ENCODE measurements around the gene NCOA4. TPM values are rescaled to one million over a fixed set of nuclear protein-coding genes. Genes with fewer than 3 reads are reported as not detected.
"Not testable (repeated sequence)": the region's sequence is repeated elsewhere in the genome, so short reads cannot be mapped to it uniquely, and the experiment has no call there.

Gene NCOA4
- total RNA-seq, 2 experiments from 2014 or later: 90.9 to 122 TPM

DNA sequence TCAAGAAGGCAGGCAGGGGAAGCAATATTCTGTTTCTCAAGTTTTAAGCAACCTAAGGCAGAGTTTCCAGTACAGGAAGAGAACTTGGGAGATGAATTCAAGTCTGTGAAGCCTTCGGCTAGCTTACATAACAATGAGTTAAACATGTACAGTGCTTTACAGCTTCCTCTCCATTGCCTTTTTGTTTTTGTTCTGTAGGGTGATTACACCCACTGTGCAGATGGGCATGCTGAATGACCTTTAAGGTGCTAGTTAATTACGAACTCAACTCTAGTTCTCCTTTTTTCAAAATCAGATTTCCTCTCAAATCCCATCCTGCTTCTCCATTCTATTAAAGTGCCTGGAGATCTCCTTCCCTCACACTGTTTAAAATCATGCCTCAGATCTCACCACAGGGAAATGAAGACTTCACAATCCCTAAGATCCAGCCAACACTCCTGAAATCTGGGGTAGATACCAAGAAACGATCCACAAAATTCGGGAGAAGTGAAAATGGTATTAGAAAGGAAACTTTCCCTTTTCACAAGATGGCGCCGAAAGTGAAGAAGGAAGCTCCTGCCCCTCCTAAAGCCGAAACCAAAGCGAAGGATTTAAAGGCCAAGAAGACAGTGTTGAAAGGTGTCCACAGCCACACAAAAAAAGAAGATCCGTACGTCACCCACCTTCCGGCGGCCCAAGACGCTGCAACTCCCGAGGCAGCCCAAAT lies 32.5 kb upstream of the NCOA4 start:
- ATAC-seq (no peak), DNase-seq (no peak)
- no peak overlapping the region for H3K27ac Mint-ChIP-seq
- H3K4me1 Mint-ChIP-seq: no peaks in the 10 kb centered on the region
- CTCF ChIA-PET: no interaction called here
- H3K36me3 Mint-ChIP-seq: no peaks in the 10 kb centered on the region
- H3K9me3 Mint-ChIP-seq (ENCODE audit: low read depth): no peaks in the 10 kb centered on the region
- H3K4me3 Mint-ChIP-seq: no peak overlapping the region
- peaks cover 4% of the 10 kb centered on the region for H3K27me3 Mint-ChIP-seq

DNA sequence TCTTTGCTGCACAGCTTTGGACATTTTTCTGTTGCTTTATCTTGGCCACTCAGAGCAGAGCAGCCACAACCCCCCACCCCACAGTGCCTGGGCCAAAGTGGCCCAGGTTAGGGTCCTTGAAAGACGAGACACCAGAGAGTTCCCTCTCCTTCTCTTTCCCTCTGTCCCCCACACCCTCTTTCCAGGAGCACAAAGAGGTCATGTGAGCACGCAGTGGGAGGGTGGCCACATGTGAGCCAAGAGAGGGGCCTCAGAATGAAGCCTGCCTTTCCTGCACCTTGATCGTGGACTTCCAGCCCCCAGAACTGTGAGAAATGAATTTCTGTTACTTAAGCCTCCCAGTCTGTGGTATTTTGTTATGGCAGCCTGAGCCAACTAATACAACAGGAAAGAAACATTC lies 30.3 kb upstream of the NCOA4 start:
- peaks cover 3% of the 10 kb centered on the region for H3K9me3 Mint-ChIP-seq (ENCODE audit: low read depth)
- peaks cover 2% of the 10 kb centered on the region for H3K36me3 Mint-ChIP-seq
- H3K4me1 Mint-ChIP-seq: no peaks in the 10 kb centered on the region
- peaks cover 4% of the 10 kb centered on the region for H3K27me3 Mint-ChIP-seq
- CTCF ChIA-PET: no interaction called here
- ATAC-seq (no peak), DNase-seq (no peak)
- H3K4me3 Mint-ChIP-seq: no peak overlapping the region
- H3K27ac Mint-ChIP-seq: no peak overlapping the region

DNA sequence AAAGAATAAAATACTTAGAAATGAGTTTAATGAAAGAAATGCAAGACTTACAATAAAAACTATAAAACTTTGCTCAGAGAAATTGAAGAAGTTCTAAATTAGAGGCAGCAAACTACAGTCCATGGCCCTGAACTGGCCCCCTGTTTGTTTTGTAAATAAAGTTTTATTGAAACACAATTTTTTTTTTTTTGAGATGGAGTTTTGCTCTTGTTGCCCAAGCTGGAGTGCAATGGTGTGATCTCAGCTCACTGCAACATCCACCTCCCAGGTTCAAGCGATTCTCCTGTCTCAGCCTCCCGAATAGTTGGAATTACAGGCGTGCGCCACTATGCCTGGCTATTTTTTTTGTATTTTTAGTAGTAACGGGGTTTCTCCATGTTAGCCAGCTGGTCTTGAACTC lies 27.5 kb upstream of the NCOA4 start:
- H3K9me3 Mint-ChIP-seq (ENCODE audit: low read depth); CTCF ChIA-PET; DNase-seq; H3K4me3 Mint-ChIP-seq; H3K36me3 Mint-ChIP-seq; ATAC-seq; H3K4me1 Mint-ChIP-seq; H3K27ac Mint-ChIP-seq; H3K27me3 Mint-ChIP-seq: not testable (repeated sequence)

DNA sequence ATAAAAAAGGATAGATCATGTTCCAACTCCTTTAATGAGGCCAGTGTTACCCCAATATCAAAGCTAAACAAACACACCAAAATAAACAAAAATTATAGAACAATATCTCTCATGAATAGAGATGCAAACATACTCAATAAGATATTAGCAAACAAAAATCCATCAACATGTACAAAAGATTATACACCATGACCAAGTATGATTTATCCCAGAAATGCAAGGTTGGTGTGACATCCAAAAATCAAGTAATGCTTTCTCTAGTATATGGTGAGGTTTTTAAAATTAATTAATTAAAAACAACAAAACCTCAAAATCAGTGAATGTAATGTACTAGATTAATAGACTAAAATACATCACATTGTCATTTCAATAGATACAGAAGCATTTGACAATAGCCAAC lies 26.6 kb upstream of the NCOA4 start:
- Mint-ChIP-seq H3K36me3 (peaks cover 2% of the 10 kb centered on the region), H3K27ac (no peak overlapping the region), H3K4me1 (peaks cover 3% of the 10 kb centered on the region), H3K4me3 (no peak overlapping the region), H3K27me3 (peaks cover 2% of the 10 kb centered on the region), H3K9me3 (ENCODE audit: low read depth) (peaks cover 3% of the 10 kb centered on the region)
- no peak for ATAC-seq
- DNase-seq: no peak
- CTCF ChIA-PET: no interaction called here

DNA sequence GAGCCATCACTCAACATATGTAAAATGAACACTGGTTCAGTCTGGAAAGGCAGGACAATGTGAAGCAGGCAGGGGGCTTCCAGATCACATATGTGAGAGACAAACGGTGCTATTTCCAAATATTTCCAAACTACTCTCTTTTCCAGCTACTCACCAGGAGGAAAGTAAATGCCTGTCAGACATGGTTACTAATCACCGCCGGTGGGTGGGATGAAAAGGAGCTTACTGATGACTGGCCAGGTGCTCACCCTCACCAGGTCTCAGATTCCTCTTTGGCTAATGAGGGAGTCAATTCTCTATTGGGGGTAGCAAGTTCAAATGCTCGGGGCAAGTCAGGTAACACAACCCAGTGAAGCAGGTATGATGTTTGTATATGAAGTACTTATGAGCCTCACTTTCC lies 25.3 kb upstream of the NCOA4 start:
- no peak for DNase-seq
- H3K9me3 Mint-ChIP-seq (ENCODE audit: low read depth): peaks cover 3% of the 10 kb centered on the region

GRCh38 chr10:46053534-46054434 lies 23.4 kb upstream of the NCOA4 start:
- Mint-ChIP-seq H3K4me3 (no peak overlapping the region), H3K27me3 (peaks cover 7% of the 10 kb centered on the region), H3K4me1 (peaks cover 3% of the 10 kb centered on the region), H3K36me3 (peaks cover 2% of the 10 kb centered on the region), H3K9me3 (ENCODE audit: low read depth) (peaks cover 3% of the 10 kb centered on the region), H3K27ac (no peak overlapping the region)
- ATAC-seq (no peak), DNase-seq (no peak)
- CTCF ChIA-PET: no interaction called here

More for the DNA sequence above, 25.3 kb upstream of the NCOA4 start:
- Mint-ChIP-seq H3K4me3 (no peak overlapping the region), H3K27ac (no peak overlapping the region), H3K36me3 (peaks cover 2% of the 10 kb centered on the region), H3K27me3 (peaks cover 5% of the 10 kb centered on the region), H3K4me1 (peaks cover 3% of the 10 kb centered on the region)
- ATAC-seq: no peak
- CTCF ChIA-PET: no interaction called here

DNA sequence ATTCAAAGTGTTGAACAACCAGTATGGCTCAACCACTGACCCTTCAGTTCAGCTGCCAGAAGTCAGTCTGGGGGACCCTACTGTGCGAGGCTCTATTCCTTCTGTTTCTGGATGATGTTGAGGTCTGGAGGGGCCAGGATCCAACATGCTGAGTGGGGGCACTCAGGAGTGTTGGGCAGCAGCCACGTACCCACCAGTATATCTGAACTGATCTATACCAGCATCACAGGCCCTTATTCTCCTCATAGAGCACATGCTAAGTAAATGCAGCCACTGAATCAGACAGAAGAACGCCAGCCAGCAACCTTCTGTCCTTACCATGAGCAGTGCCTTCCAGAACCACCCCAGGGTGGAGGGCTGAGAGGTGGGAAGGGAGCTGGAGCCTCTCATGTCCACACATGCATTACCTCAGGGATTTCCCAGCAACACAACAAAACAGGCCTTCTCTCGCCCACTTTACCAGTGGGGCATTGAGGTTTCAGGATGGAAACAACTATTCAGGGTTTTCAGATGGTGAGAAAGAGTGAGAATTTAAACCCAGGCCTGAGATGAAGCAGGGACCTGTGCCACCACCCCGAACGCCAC lies 22.5 kb upstream of the NCOA4 start:
- H3K36me3 Mint-ChIP-seq: peaks cover 2% of the 10 kb centered on the region
- peaks cover 7% of the 10 kb centered on the region for H3K27me3 Mint-ChIP-seq
- peaks cover 3% of the 10 kb centered on the region for H3K9me3 Mint-ChIP-seq (ENCODE audit: low read depth)
- ATAC-seq (no peak), DNase-seq (no peak)
- CTCF ChIA-PET: no interaction called here
- H3K27ac Mint-ChIP-seq: no peak overlapping the region
- H3K4me1 Mint-ChIP-seq: peaks cover 3% of the 10 kb centered on the region
- no peak overlapping the region for H3K4me3 Mint-ChIP-seq

- Mint-ChIP-seq H3K4me3 (no peak overlapping the region), H3K9me3 (ENCODE audit: low read depth) (peaks cover under 1% of the 10 kb centered on the region), H3K36me3 (no peaks in the 10 kb centered on the region), H3K27ac (no peak overlapping the region), H3K27me3 (peaks cover 9% of the 10 kb centered on the region), H3K4me1 (peaks cover 3% of the 10 kb centered on the region)
- ATAC-seq: no peak
- CTCF ChIA-PET: no interaction called here
- no peak for DNase-seq
Observed at GRCh38 chr10:46052057-46052790, 21.8 kb upstream of the NCOA4 start.

DNA sequence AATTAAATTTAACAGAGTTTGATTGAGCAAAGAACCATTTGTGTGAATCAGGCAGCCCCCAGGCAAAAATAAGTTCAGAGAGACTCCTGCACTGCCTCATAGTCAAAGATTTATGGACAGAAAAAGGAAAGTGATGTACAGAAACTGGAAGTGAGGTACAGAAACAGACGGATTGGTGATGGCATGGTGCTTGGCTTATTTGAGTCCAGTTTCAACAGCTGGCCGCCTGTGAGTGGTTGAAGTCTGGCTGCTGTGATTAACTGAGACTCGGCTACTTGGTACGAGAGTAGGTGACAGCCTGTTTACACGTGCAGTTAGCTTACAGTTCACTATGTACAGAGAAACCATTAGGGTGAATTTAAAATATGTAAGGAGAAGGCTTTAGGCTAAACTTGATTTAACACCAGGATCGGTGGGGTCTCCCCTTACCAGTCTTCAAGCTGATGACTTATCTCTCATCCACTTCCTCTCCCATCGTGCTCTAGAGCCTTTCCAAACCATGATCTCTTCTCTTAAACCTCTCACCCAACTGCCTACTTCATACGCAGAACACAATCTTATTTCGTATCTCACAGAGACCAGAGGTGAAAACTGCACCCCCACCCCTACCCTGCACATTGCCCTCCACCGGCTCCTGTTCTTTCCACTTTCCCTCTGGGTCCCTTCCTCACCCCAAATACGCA lies 20.7 kb upstream of the NCOA4 start:
- ATAC-seq (no peak), DNase-seq (no peak)
- H3K4me3 Mint-ChIP-seq: no peak overlapping the region
- peaks cover 10% of the 10 kb centered on the region for H3K27me3 Mint-ChIP-seq
- H3K4me1 Mint-ChIP-seq: peaks cover 3% of the 10 kb centered on the region
- CTCF ChIA-PET: no interaction called here
- H3K27ac Mint-ChIP-seq: no peak overlapping the region
- H3K36me3 Mint-ChIP-seq: no peaks in the 10 kb centered on the region
- no peaks in the 10 kb centered on the region for H3K9me3 Mint-ChIP-seq (ENCODE audit: low read depth)

DNA sequence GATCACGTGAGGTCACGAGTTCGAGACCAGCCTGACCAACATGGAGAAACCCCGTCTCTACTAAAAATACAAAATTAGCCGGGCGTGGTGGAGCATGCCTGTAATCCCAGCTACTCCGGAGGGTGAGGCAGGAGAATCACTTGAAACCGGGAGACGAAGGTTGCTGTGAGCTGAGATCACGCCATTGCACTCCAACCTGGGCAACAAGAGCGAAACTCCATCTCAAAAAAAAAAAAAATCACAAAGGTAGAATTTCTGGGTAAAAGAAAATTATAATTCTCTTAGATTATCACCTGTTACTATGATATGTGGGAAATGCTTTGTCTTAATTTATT lies 19.0 kb upstream of the NCOA4 start:
- H3K4me1 Mint-ChIP-seq; H3K4me3 Mint-ChIP-seq; H3K36me3 Mint-ChIP-seq; H3K27ac Mint-ChIP-seq; H3K27me3 Mint-ChIP-seq; DNase-seq; H3K9me3 Mint-ChIP-seq (ENCODE audit: low read depth); ATAC-seq; CTCF ChIA-PET: not testable (repeated sequence)

- no peaks in the 10 kb centered on the region for H3K9me3 Mint-ChIP-seq (ENCODE audit: low read depth)
- CTCF ChIA-PET: no interaction called here
- DNase-seq: no peak
Observed at GRCh38 chr10:46048152-46048551, 17.7 kb upstream of the NCOA4 start.

GRCh38 chr10:46046261-46046660 lies 15.8 kb upstream of the NCOA4 start, which contains the start of gene MSMB:
TSS of gene MSMB (minus strand) at chr10:46046269. CDS start at chr10:46046237, 32 bp downstream.
- Mint-ChIP-seq H3K27ac (no peak within 1 kb of the TSS), H3K36me3 (no peaks in the 10 kb centered on the region), H3K27me3 (peaks cover 5% of the 10 kb centered on the region), H3K9me3 (ENCODE audit: low read depth) (no peaks in the 10 kb centered on the region), H3K4me3 (no peak within 1 kb of the TSS), H3K4me1 (no peaks in the 10 kb centered on the region)
- CTCF ChIA-PET: no interaction called here
- ATAC-seq (no peak), DNase-seq (no peak)

More at GRCh38 chr10:46048152-46048551, 17.7 kb upstream of the NCOA4 start:
- Mint-ChIP-seq H3K36me3 (no peaks in the 10 kb centered on the region), H3K4me1 (no peaks in the 10 kb centered on the region), H3K27me3 (peaks cover 10% of the 10 kb centered on the region), H3K27ac (no peak overlapping the region), H3K4me3 (no peak overlapping the region)
- no peak for ATAC-seq

DNA sequence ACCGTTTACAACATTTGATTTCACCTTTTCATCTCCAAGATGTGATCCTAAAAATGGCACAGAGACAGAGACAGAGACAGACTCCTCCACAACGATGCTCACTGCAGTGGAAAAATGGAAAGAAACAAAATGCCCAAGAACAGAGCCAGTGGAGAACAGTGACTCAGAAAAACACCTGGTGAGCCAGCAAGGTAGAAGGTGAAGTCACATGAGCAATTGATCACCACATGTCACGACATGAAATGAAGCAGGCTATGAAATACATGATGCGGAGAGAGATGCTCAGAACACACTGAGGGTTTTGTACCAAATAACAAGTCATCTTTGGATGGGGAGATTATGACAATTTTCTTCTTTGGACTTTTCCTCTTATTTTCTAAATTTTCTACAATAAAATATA lies 12.1 kb upstream of the NCOA4 start:
- Mint-ChIP-seq H3K9me3 (ENCODE audit: low read depth) (no peaks in the 10 kb centered on the region), H3K36me3 (no peaks in the 10 kb centered on the region), H3K27me3 (peaks cover 6% of the 10 kb centered on the region), H3K27ac (no peak overlapping the region), H3K4me3 (no peak overlapping the region), H3K4me1 (no peaks in the 10 kb centered on the region)
- CTCF ChIA-PET: no interaction called here
- DNase-seq (no peak), ATAC-seq (no peak)
